NCI-H1436 treated with DMSO at 0.1 percent for 48 hours (cell line): ENCODE results near the gene HERC4.

Experiments
- DNase-seq: peaks from one replicate; lab custom pipeline; 2025; lab: John Stamatoyannopoulos, UW

The HERC4 gene

GRCh38 chr10:67959839-67960476 is 115.1 kb downstream of the HERC4 start:
- no peak for DNase-seq

- no peak for DNase-seq
Measured at GRCh38 chr10:67955614-67956013, 119.5 kb downstream of the HERC4 start.

- no peak for DNase-seq
Measured at GRCh38 chr10:67943917-67944316, 131.2 kb downstream of the HERC4 start.

- no peak for DNase-seq
Measured at GRCh38 chr10:67936416-67936815, 138.7 kb downstream of the HERC4 start.

GRCh38 chr10:67935223-67935622 is 139.9 kb downstream of the HERC4 start:
- DNase-seq = no peak

- no peak for DNase-seq
Measured at GRCh38 chr10:67934336-67934735, 140.7 kb downstream of the HERC4 start.

GRCh38 chr10:67933199-67933598 is 141.9 kb downstream of the HERC4 start:
- no peak for DNase-seq

- DNase-seq = no peak
Measured at GRCh38 chr10:67926951-67927350, 148.1 kb downstream of the HERC4 start.

GRCh38 chr10:67925449-67926005 is 149.6 kb downstream of the HERC4 start:
- DNase-seq = no peak

GRCh38 chr10:67924136-67924535 is 150.9 kb downstream of the HERC4 start:
- no peak for DNase-seq

GRCh38 chr10:67923551-67923950 is 151.5 kb downstream of the HERC4 start:
- no peak for DNase-seq

GRCh38 chr10:67921065-67921464 is 154.0 kb downstream of the HERC4 start:
- DNase-seq = no peak

- DNase-seq = no peak
Measured at GRCh38 chr10:67917679-67918078, 157.4 kb downstream of the HERC4 start.

GRCh38 chr10:67917169-67917568 is 157.9 kb downstream of the HERC4 start:
- no peak for DNase-seq

- no peak for DNase-seq
Measured at GRCh38 chr10:67914777-67915340, 160.2 kb downstream of the HERC4 start.

GRCh38 chr10:67912331-67912946 is 162.6 kb downstream of the HERC4 start:
- no peak for DNase-seq

- DNase-seq = no peak
Measured at GRCh38 chr10:67903581-67903980, 171.5 kb downstream of the HERC4 start.

- DNase-seq = no peak
Measured at GRCh38 chr10:67893637-67894036, 181.4 kb downstream of the HERC4 start.

GRCh38 chr10:67884842-67885670 is 190.0 kb downstream of the HERC4 start:
- DNase-seq = peak; percentile 21

GRCh38 chr10:67884313-67884841 is 190.7 kb downstream of the HERC4 start, which contains the start of gene SIRT1:
SIRT1 (plus strand) TSS chr10:67884656; CDS start chr10:67884722, 66 bp downstream.
- peak; percentile 62 for DNase-seq

GRCh38 chr10:67883710-67884312 is 191.3 kb downstream of the HERC4 start:
- DNase-seq = no peak

- DNase-seq = no peak
Measured at GRCh38 chr10:67878133-67878532, 196.9 kb downstream of the HERC4 start.
